NB4 (cell line): ENCODE measurements around the gene ALDH1A2.

Experiments
- CTCF ChIP-seq: IDR thresholded peaks from one replicate; pipeline ENCODE4 v1.5.1; 2012; ENCODE audit warnings: low read depth, low read length
- POLR2A ChIP-seq: IDR thresholded peaks from 2 replicates; pipeline ENCODE4 v1.6.1; 2011; ENCODE audit warnings: mild to moderate bottlenecking; ENCODE audit not compliant: insufficient read length; ENCODE audit errors: extremely low read depth
- TF ChIP-seq, protein P1 (sequence below): IDR thresholded peaks from 2 replicates; pipeline ENCODE4 v1.6.1; 2011; ENCODE audit warnings: low read depth, low read length

GRCh38 chr15:58064980-58065444 lies 499 bp downstream of the ALDH1A2 start:
- TF ChIP-seq POLR2A = no peak
- TF ChIP-seq CTCF = no peak
- TF ChIP-seq, protein P1, sequence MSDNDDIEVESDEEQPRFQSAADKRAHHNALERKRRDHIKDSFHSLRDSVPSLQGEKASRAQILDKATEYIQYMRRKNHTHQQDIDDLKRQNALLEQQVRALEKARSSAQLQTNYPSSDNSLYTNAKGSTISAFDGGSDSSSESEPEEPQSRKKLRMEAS = no peak
